Measurements from ENCODE around the gene DOK5. TPM values are rescaled to one million over a fixed set of nuclear protein-coding genes. Genes with fewer than 3 reads are reported as not detected.

Gene DOK5
- total RNA-seq, 3 donors from 2014 or later (not counting 1 experiment from before 2014, with no cell fraction given), result not detected

GRCh38 chr20:54690323-54690722 lies 214.9 kb downstream of the DOK5 start:
- no peaks in the 10 kb centered on the region for H3K9me3 ChIP-seq (ENCODE audit: control insufficient read depth, insufficient read depth, low read length)
- ATAC-seq (no peak), DNase-seq (no peak)
- no peaks in the 10 kb centered on the region for H3K36me3 Mint-ChIP-seq
- H3K36me3 ChIP-seq (ENCODE audit: control insufficient read depth, insufficient read depth, low read length), result no peaks in the 10 kb centered on the region
- no peak overlapping the region for H3K4me3 Mint-ChIP-seq
- peaks cover 0 to 3% of the 10 kb centered on the region in 2 donors for H3K27me3 Mint-ChIP-seq (ENCODE audit: low read depth in 2 of 2)
- no peak for TF ChIP-seq CTCF (IDR thresholded peaks at IDR 0.05)
- no peak overlapping the region for H3K27ac Mint-ChIP-seq
- no peaks in the 10 kb centered on the region for H3K4me1 Mint-ChIP-seq
- WGBS (ENCODE audit: insufficient coverage), result 83% methylated on average over 1 of the region's 3 CpGs
- H3K4me3 ChIP-seq (ENCODE audit: low read length), result no peak overlapping the region
- H3K27ac ChIP-seq (ENCODE audit: low read length), result no peak overlapping the region
- H3K4me1 ChIP-seq (ENCODE audit: control insufficient read depth, insufficient read depth, low read length), result no peaks in the 10 kb centered on the region
- H3K27me3 ChIP-seq (ENCODE audit: control insufficient read depth, insufficient read depth, low read length), result no peaks in the 10 kb centered on the region
- H3K9me3 Mint-ChIP-seq, result no peaks in the 10 kb centered on the region
- intact Hi-C loops (cut with micrococcal nuclease), result no loop called here

- Histone ChIP-seq H3K27ac (ENCODE audit: low read length) (no peak overlapping the region), H3K4me3 (ENCODE audit: low read length) (no peak overlapping the region), H3K9me3 (ENCODE audit: control insufficient read depth, insufficient read depth, low read length) (no peaks in the 10 kb centered on the region), H3K27me3 (ENCODE audit: control insufficient read depth, insufficient read depth, low read length) (no peaks in the 10 kb centered on the region), H3K4me1 (ENCODE audit: control insufficient read depth, insufficient read depth, low read length) (no peaks in the 10 kb centered on the region), H3K36me3 (ENCODE audit: control insufficient read depth, insufficient read depth, low read length) (no peaks in the 10 kb centered on the region)
- 88% methylated on average over 2 of the region's 2 CpGs for WGBS (ENCODE audit: insufficient coverage)
- no peaks in the 10 kb centered on the region for H3K36me3 Mint-ChIP-seq
- TF ChIP-seq CTCF (IDR thresholded peaks at IDR 0.05), result no peak
- DNase-seq (no peak), ATAC-seq (no peak)
- H3K9me3 Mint-ChIP-seq, result no peaks in the 10 kb centered on the region
- H3K4me3 Mint-ChIP-seq, result no peak overlapping the region
- H3K4me1 Mint-ChIP-seq, result no peaks in the 10 kb centered on the region
- intact Hi-C loops (cut with micrococcal nuclease), result no loop called here
- no peak overlapping the region for H3K27ac Mint-ChIP-seq
- H3K27me3 Mint-ChIP-seq (ENCODE audit: low read depth in 2 of 2), result peaks cover 0 to 3% of the 10 kb centered on the region in 2 donors
Observed at GRCh38 chr20:54691327-54691726, 215.9 kb downstream of the DOK5 start.

- H3K9me3 ChIP-seq (ENCODE audit: control insufficient read depth, insufficient read depth, low read length), result no peaks in the 10 kb centered on the region
- H3K27ac ChIP-seq (ENCODE audit: low read length), result no peak overlapping the region
- no peaks in the 10 kb centered on the region for H3K4me1 ChIP-seq (ENCODE audit: control insufficient read depth, insufficient read depth, low read length)
- no peak for TF ChIP-seq CTCF (IDR thresholded peaks at IDR 0.05)
- 77% methylated on average over 3 of the region's 4 CpGs for WGBS (ENCODE audit: insufficient coverage)
- H3K9me3 Mint-ChIP-seq, result no peaks in the 10 kb centered on the region
- H3K27me3 Mint-ChIP-seq (ENCODE audit: low read depth in 2 of 2), result peaks cover 0 to 3% of the 10 kb centered on the region in 2 donors
- no peaks in the 10 kb centered on the region for H3K36me3 ChIP-seq (ENCODE audit: control insufficient read depth, insufficient read depth, low read length)
- no peak overlapping the region for H3K4me3 Mint-ChIP-seq
- no peak overlapping the region for H3K4me3 ChIP-seq (ENCODE audit: low read length)
- no peak overlapping the region for H3K27ac Mint-ChIP-seq
- H3K4me1 Mint-ChIP-seq, result no peaks in the 10 kb centered on the region
- H3K36me3 Mint-ChIP-seq, result no peaks in the 10 kb centered on the region
- intact Hi-C loops (cut with micrococcal nuclease), result no loop called here
- no peaks in the 10 kb centered on the region for H3K27me3 ChIP-seq (ENCODE audit: control insufficient read depth, insufficient read depth, low read length)
- ATAC-seq, result no peak
- no peak for DNase-seq
Observed at GRCh38 chr20:54692168-54692887, 216.9 kb downstream of the DOK5 start.

GRCh38 chr20:54694516-54694915 lies 219.1 kb downstream of the DOK5 start:
- no peak for TF ChIP-seq CTCF (IDR thresholded peaks at IDR 0.05)
- Mint-ChIP-seq H3K27me3 (ENCODE audit: low read depth in 2 of 2) (peaks cover 0 to 3% of the 10 kb centered on the region in 2 donors), H3K36me3 (no peaks in the 10 kb centered on the region), H3K4me3 (no peak overlapping the region), H3K9me3 (no peaks in the 10 kb centered on the region), H3K4me1 (no peaks in the 10 kb centered on the region), H3K27ac (no peak overlapping the region)
- ATAC-seq (no peak), DNase-seq (no peak)
- 88% methylated on average over 3 of the region's 3 CpGs for WGBS (ENCODE audit: insufficient coverage)
- Histone ChIP-seq H3K27ac (ENCODE audit: low read length) (no peak overlapping the region), H3K4me1 (ENCODE audit: control insufficient read depth, insufficient read depth, low read length) (no peaks in the 10 kb centered on the region), H3K9me3 (ENCODE audit: control insufficient read depth, insufficient read depth, low read length) (no peaks in the 10 kb centered on the region), H3K27me3 (ENCODE audit: control insufficient read depth, insufficient read depth, low read length) (no peaks in the 10 kb centered on the region), H3K36me3 (ENCODE audit: control insufficient read depth, insufficient read depth, low read length) (no peaks in the 10 kb centered on the region), H3K4me3 (ENCODE audit: low read length) (no peak overlapping the region)
- intact Hi-C loops (cut with micrococcal nuclease), result no loop called here
